GM21528 (cell line): ENCODE measurements around the gene TAF13.

Experiments
- ATAC-seq: cut with Tn5 transposase; IDR thresholded peaks from one replicate; pipeline ENCODE4 v1.9.1; 2021; ENCODE audit warnings: mild to moderate bottlenecking, moderate library complexity; ENCODE audit not compliant: unreplicated experiment, low FRiP score

Gene TAF13

GRCh38 chr1:109075531-109076490 lies at the start of gene TAF13:
Gene TAF13, minus strand, starts transcription at chr1:109076003. Its CDS starts 56 bp downstream, at chr1:109075947.
- ATAC-seq: peak; percentile 99

DNA sequence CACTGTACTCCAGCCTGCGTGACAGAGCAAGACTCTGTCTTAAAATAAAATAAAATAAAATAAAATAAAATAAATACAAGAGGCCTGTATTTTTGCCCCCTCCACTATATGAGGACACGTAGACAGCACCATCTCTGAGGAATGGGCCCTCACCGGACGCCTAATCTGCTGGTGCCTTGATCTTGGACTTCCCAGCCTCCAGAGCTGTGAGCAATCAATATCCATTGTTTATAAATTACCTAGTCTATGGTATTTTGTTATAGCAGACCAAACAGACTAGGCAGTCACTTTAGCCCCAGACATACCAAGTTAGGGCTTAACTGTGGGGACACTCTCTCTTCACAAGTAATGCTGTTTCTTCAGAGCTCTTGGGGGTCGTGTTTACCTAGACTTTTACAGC lies 44.6 kb upstream of the TAF13 start:
- ATAC-seq: no peak

DNA sequence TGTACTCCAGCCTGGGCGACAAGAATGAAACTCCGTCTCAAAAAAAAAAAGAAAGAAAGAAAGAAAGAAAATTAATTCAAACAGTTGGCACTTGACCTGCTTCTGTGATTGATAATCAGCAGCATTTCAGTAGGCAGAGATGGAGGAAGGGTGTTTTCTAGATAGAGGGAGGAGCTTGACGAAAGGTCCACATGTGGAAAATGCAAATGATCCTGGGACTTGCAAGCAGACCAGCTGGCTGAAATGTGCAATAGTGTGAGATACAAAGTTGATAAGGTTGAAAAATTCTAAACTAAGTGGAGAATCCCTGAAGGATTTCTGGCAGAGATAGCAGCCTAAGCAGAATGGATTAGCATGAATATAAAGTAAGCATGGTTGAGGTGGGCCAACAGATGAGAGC lies 42.3 kb upstream of the TAF13 start:
- no peak for ATAC-seq

GRCh38 chr1:109116286-109116685 lies 40.5 kb upstream of the TAF13 start:
- ATAC-seq: no peak

GRCh38 chr1:109115685-109116084 lies 39.9 kb upstream of the TAF13 start:
- ATAC-seq: no peak

DNA sequence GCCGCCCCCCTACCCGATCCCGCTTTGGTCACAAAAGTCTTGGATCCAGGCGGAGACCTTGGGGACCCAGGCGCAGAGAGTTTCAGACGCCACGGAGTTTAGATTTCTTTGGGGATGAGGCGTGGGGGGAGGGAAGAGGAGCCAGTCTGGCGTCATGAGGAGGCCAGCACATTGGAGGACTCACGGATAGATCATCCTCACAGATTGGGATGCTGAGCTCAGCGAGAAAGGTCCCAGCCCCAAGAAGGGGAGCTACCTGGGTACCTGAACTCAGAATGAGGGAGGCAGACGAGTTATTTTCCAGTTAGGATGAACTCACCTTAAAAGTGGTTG lies 38.5 kb upstream of the TAF13 start:
- no peak for ATAC-seq

- ATAC-seq: no peak
These were observed 38.0 kb upstream of the TAF13 start, which contains the start of gene ELAPOR1 for GRCh38 chr1:109113590-109114341. Gene ELAPOR1, plus strand, starts transcription at chr1:109114115. Its CDS starts 69 bp downstream, at chr1:109114184.

DNA sequence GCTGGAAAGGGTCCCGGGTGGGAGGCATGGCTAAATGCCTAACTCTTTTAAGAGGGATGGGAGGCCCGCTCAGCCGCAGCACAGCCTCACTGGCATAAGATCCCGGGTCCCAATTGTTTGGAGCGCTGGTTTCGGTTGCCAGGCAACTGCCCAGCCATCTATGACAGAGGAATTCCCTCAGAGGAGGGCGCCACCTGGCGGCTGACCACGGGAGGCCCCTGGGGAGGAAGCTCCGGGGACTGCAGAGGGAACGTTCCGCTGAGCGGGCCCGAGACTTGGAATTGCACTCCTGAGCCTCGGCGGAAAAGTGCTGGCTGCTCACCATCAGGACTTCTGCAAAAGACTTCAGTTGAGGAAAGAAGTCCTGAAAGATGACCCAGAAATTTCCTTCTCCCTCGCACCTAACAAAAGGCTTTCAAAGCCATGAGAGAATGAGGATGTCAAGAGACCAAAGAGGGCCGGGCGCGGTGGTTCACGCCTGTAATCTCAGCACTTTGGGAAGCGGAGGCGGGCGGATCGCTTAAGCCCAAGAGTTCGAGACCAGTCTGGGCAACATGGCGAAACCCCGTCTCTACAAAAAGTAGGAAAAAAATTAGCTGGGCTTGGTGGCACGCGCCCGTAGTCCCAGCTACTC lies 37.0 kb upstream of the TAF13 start:
- no peak for ATAC-seq

DNA sequence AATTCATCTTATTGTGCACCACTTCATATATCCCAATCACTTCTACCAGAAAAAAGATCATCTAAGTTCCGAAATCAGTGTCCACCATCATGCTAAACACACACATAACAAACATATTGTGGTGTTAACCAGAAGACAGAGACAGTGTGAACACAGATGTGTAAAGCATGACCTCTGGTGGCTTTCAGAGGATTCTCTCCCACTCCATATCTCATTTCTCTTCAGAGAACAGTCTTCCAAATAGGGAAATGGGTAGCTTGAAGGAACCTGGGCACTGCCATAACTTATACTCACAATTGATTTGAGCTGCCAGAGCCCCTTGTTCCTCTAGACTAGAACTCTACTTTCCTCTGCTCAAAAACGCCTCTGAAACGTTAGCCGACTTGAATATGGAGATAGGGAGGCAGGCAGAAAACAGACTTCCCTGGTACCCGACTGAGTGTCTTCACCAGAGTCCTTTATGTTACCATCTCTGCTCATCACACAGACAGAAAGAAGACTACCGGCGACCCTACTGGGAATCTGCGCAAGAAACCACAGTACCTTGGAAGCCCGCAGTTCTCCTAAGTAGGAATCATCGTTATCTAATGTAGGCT lies 36.4 kb upstream of the TAF13 start:
- ATAC-seq: no peak

GRCh38 chr1:109111386-109112055 lies 35.7 kb upstream of the TAF13 start:
- no peak for ATAC-seq

- no peak for ATAC-seq
These were observed 34.1 kb upstream of the TAF13 start for GRCh38 chr1:109109906-109110305.

GRCh38 chr1:109107785-109108184 lies 32.0 kb upstream of the TAF13 start:
- no peak for ATAC-seq

GRCh38 chr1:109105881-109106280 lies 30.1 kb upstream of the TAF13 start:
- no peak for ATAC-seq

- no peak for ATAC-seq
These were observed 28.8 kb upstream of the TAF13 start for GRCh38 chr1:109104364-109105151.

GRCh38 chr1:109099938-109100773 lies 24.4 kb upstream of the TAF13 start:
- ATAC-seq: peak; percentile 89

- no peak for ATAC-seq
These were observed 20.3 kb upstream of the TAF13 start for GRCh38 chr1:109096120-109096519.

GRCh38 chr1:109095631-109096030 lies 19.8 kb upstream of the TAF13 start:
- ATAC-seq: no peak

DNA sequence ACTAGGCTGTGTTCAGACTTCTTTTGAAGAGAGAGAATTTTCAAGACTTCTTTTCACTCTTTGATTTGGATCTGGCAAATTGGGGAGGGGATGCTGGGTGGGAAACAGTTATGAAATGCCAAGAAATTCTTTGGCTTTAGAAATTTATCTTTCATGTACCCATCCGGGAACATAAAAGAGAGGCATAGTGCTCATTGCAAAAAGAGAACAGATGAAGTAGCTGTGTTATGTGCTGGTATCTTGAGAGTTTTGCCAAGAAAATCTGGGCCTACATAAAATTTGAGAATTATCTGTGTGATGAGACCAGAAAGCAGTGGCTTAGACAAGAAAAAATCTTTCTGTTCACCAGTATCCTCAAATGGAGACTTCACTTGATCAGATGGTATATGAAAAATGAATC lies 19.1 kb upstream of the TAF13 start:
- ATAC-seq: no peak
